ENCODE measurements around the gene RFX4.

DNA sequence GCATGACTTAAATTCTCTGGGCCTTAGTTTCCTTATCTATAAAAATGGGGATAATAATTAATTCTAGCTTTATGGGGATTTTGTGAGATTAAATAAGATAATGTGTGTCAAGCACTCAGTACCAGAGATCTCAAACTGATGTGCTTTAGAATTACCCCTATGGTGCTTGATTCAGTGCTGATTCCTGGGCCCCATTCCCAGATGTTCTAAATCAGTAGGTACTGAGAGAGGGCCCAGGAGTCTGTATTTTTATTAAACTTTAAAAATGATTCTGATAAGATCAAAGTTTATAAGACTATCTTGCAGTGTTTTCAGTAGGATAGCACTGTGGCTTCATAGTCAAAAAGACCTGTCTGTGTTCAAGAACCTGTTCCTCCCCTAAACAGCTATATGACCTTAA, 102.6 kb downstream of the RFX4 start:
- TF ChIP-seq CTCF (conservative IDR thresholded peaks at IDR 0.05 in 1 of 2, IDR thresholded peaks at IDR 0.05 in 1 of 2; ENCODE audit: low read depth in 1 of 2, low read length in 2 of 2) (no peak), EZH2 (IDR thresholded peaks at IDR 0.05; ENCODE audit: low read length, missing control alignments) (no peak)
